HG03097 (cell line): ENCODE results near the gene USP7.
"Not testable (repeated sequence)": the region's sequence is repeated elsewhere in the genome, so short reads cannot be mapped to it uniquely, and the experiment has no call there.

Source experiments
- ATAC-seq: cut with Tn5 transposase; IDR thresholded peaks from one replicate; pipeline ENCODE4 v1.9.1; 2021; ENCODE audit not compliant: unreplicated experiment, low FRiP score

USP7 gene

GRCh38 chr16:8928467-8928957, 35.2 kb downstream of the USP7 start:
- ATAC-seq, result no peak

GRCh38 chr16:8926827-8927226, 36.9 kb downstream of the USP7 start:
- no peak for ATAC-seq

GRCh38 chr16:8925455-8925854, 38.3 kb downstream of the USP7 start:
- no peak for ATAC-seq

GRCh38 chr16:8924214-8924613, 39.5 kb downstream of the USP7 start:
- ATAC-seq, result no peak

- ATAC-seq, result no peak
Measured at GRCh38 chr16:8923199-8923598, 40.5 kb downstream of the USP7 start.

GRCh38 chr16:8921347-8921984, 42.2 kb downstream of the USP7 start:
- ATAC-seq, result no peak

- no peak for ATAC-seq
Measured at GRCh38 chr16:8920645-8921346, 42.9 kb downstream of the USP7 start.

- ATAC-seq, result no peak
Measured at GRCh38 chr16:8919934-8920462, 43.7 kb downstream of the USP7 start.

DNA sequence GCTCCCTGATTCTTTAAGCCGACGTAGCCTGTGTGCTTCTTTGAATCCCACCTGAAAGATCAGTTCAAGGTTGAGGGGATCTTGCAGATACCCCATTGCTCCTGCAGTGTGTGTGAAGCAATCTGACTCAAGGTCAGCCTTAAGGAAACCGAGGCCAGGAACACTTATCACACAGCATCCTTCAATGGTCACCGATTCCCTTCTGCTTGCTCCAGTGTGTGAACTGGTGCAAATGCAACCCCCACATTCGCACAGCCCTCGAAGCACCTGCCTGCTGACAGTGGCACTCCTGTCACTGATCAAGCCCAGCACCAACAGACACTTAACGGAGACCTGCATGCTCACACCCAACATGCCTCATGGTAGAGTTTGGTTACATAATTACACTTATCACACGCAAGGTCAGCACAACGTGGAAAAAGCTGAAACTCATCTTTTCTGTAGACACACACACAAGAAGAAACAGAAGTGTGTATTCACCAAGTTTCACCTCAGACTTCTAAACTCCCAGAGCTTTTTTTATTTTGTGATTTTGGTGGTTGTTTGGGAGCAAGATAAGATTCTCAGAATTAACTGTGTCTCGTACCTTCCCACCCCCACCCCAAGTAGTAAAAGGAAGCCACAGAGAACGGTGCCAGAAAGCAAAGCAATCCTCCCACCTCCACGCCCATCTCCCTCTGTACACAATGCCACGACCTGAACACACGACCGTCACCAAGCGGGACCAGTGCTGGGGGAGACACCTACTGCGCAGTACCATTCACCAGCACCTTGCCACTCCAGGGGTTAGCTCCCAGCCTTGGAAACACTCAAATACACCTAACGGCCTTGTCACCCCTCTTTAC, 44.4 kb downstream of the USP7 start:
- no peak for ATAC-seq

GRCh38 chr16:8917336-8917735, 46.4 kb downstream of the USP7 start:
- not testable (repeated sequence) for ATAC-seq

DNA sequence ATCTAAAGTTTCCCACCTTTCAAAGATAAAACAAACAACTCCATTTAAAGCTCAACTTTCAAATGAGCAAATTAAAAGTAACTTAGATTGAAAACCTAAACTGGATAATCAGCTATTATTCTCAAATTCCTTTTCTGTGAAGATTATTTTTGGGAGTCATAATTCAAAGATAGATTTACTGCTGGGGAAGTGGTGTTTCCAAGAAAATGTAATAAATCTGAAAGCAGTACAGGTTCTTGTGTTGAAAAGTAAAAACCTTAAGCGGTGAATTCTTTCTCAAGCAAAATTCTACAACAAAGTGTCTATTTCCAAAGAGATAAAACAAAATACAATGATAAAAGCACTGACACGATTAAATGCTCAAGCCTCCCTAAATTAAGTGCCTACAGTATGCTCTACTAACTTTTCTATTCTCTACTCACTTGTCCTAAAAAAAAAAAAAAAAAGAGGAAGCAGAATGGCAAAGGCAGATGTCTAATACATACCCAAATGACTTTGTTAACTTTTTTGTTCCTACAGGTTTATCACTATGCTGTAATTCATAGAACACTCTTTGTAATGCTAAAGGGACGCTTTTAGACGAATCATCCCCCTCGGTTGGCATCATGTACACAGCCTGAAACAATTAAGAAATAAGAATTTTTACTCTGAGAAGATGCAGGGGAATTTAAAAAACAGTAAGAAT, 47.0 kb downstream of the USP7 start:
- ATAC-seq, result no peak

DNA sequence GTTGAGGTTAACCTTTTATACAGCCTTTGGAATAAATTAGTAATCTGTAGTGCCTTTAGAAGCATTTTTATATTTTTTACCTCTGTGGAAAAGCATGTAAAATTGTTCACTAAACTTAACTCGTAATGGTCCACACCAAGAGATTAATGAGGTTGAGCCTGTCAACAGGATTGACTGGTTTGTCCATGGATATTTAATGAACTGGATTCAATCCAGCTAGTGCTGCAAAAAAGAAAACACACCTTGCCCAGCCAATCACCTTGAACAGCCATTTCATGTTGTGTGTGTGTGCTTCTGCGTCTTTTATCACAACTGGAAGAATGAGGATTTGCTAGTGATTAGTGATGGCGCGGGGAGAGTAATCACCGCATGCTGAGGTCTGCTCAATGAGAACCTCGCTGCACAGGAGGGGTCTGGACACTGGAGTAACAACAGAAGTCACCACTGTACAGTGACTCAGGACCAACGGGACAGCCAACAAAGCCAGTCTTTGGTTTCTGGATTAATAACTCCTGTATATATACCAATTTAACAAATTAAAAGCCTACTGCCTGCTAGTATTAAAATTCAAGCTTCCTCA, 47.9 kb downstream of the USP7 start:
- no peak for ATAC-seq

DNA sequence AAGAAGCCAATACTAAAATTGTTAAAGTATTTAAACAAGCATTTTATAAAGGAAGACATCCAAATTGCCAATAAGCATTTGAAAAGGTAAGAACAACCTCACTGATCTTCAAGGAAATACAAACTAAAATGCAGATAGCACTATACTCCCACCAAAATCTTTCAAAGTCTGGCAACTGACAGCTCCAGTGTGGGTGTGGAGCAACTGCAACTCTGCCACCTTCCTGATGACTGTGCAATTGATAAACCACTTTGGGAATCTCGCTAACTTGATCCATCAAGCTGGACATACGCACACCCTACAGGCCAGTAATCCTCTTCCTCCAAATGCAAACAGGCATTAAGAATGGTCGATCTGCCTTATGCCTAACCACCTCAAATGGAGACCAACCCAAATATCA, 49.6 kb downstream of the USP7 start:
- ATAC-seq, result no peak

GRCh38 chr16:8912793-8913192, 50.9 kb downstream of the USP7 start:
- ATAC-seq, result no peak

DNA sequence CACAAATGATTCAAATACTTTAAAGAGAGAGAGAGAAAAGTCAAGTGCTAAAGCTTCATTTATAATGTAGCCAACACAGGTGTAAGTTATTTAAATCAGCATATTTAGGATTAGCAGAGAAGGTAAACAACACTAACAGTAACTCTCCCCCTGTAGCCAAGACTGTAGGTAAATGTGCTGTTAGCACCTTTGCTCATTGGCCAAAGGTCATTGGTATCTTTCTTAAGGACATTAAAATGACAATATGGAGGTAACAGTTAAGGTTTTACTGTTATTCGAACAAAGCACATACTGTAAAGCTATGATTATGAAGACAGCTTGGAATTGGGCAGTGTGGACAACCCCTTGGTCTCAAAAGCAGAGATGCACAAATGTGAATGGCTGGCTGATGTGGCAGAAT, 52.9 kb downstream of the USP7 start:
- no peak for ATAC-seq

DNA sequence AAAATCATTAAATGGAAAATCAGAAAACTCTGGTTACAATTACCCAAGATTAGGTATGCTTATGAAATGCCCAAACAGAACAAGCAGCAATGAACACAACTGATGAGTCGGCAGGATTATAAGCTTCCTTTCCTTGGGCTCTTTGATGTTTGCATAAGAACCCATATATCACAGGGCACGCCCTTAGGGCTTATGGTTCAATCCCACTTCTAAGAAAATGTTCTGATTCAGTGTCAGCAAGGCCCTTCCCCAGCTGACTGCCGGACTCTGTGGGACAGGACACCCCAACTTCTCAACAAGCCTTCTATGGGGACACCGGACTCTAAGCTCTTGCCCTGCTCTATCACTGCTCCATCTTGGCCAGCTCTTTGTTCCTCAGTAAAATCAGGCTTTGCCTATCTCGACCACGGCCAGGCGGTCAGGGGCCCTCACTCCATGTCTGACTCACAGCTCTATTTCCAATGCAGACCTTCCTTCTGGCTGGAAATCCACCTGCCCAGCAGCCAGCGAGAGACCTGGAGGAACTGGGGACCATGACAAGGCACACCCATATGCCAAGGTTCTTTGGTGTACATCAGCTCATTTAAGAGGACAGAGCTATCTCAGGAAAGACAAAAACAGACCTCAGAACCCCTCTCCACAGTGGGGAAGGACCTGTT, 54.8 kb downstream of the USP7 start:
- ATAC-seq, result no peak

- no peak for ATAC-seq
Measured at GRCh38 chr16:8907096-8907495, 56.6 kb downstream of the USP7 start.

GRCh38 chr16:8905795-8906591, 57.7 kb downstream of the USP7 start:
- no peak for ATAC-seq
